Measurements from ENCODE around the gene TAT. TPM values are rescaled to one million over a fixed set of nuclear protein-coding genes. Genes with fewer than 3 reads are reported as not detected.

The TAT gene
- total RNA-seq, 1 experiment from 2014 or later, result not detected

Small RNA genes lying within 50 kb of the gene (small RNA-seq; reads per million reads assigned to genes)
- gene RNU6-1061P, result 0 reads per million in 2 experiments

Other genes starting within 250 kb of the TAT start
- gene CALB2, start 218.4 kb downstream of the TAT start, total RNA-seq (2014; rRNA removed; shearing (Covaris generic)), result 0.45 and 0.67 TPM in 2 replicates
- not detected in 2 replicates for gene TLE7, start 135.0 kb downstream of the TAT start, total RNA-seq (2014; rRNA removed; shearing (Covaris generic))
- 7.5 and 10.7 TPM in 2 replicates for gene ZNF23, start 114.8 kb downstream of the TAT start, total RNA-seq (2014; rRNA removed; shearing (Covaris generic))
- 2.2 and 3.3 TPM in 2 replicates for gene ZNF19, start 87.8 kb downstream of the TAT start, total RNA-seq (2014; rRNA removed; shearing (Covaris generic))
- gene CHST4, start 50.7 kb downstream of the TAT start, total RNA-seq (2014; rRNA removed; shearing (Covaris generic)), result not detected in 2 replicates
- 0.08 TPM in 1 of 2 replicates, not detected in the other for gene MARVELD3, start 49.1 kb upstream of the TAT start, total RNA-seq (2014; rRNA removed; shearing (Covaris generic))
- 3.0 and 3.4 TPM in 2 replicates for gene PHLPP2, start 147.6 kb upstream of the TAT start, total RNA-seq (2014; rRNA removed; shearing (Covaris generic))
- 47.8 and 49.3 TPM in 2 replicates for gene AP1G1, start 231.7 kb upstream of the TAT start, total RNA-seq (2014; rRNA removed; shearing (Covaris generic))

Measured in SK-MEL-5 (cell line).